ENCODE data around the gene VEGFB.

VEGFB gene

GRCh38 chr11:64198511-64198910 is 35.9 kb upstream of the VEGFB start:
- no peak for TF ChIP-seq CTCF (IDR thresholded peaks at IDR 0.05; ENCODE audit: low read depth, low read length)
- DNase-seq (ENCODE audit: low read depth, low spot score): no peak
- in situ Hi-C loops (cut with HindIII; ENCODE audit: low sequenced_read_pairs): no loop called here

GRCh38 chr11:64201543-64201942 is 32.8 kb upstream of the VEGFB start:
- DNase-seq (ENCODE audit: low read depth, low spot score): no peak
- TF ChIP-seq CTCF (IDR thresholded peaks at IDR 0.05; ENCODE audit: low read depth, low read length): no peak
- no peak overlapping the region for H3K4me3 ChIP-seq (ENCODE audit: low read depth, low read length)
- in situ Hi-C loops (cut with HindIII; ENCODE audit: low sequenced_read_pairs): no loop called here

More at GRCh38 chr11:64198511-64198910, 35.9 kb upstream of the VEGFB start:
- no peak overlapping the region for H3K4me3 ChIP-seq (ENCODE audit: low read depth, low read length)

GRCh38 chr11:64202992-64203391 is 31.4 kb upstream of the VEGFB start:
- in situ Hi-C loops (cut with HindIII; ENCODE audit: low sequenced_read_pairs): no loop called here
- no peak for TF ChIP-seq CTCF (IDR thresholded peaks at IDR 0.05; ENCODE audit: low read depth, low read length)
- no peak overlapping the region for H3K4me3 ChIP-seq (ENCODE audit: low read depth, low read length)
- DNase-seq (ENCODE audit: low read depth, low spot score): no peak

GRCh38 chr11:64203421-64204079 is 30.8 kb upstream of the VEGFB start:
- no peak for TF ChIP-seq CTCF (IDR thresholded peaks at IDR 0.05; ENCODE audit: low read depth, low read length)
- no peak overlapping the region for H3K4me3 ChIP-seq (ENCODE audit: low read depth, low read length)
- DNase-seq (ENCODE audit: low read depth, low spot score): no peak
- in situ Hi-C loops (cut with HindIII; ENCODE audit: low sequenced_read_pairs): no loop called here

- no peak overlapping the region for H3K4me3 ChIP-seq (ENCODE audit: low read depth, low read length)
- TF ChIP-seq CTCF (IDR thresholded peaks at IDR 0.05; ENCODE audit: low read depth, low read length): no peak
- in situ Hi-C loops (cut with HindIII; ENCODE audit: low sequenced_read_pairs): no loop called here
- no peak for DNase-seq (ENCODE audit: low read depth, low spot score)
Measured at GRCh38 chr11:64204080-64204440, 30.3 kb upstream of the VEGFB start.

- in situ Hi-C loops (cut with HindIII; ENCODE audit: low sequenced_read_pairs): no loop called here
- peak; percentile 96 for DNase-seq (ENCODE audit: low read depth, low spot score)
- H3K4me3 ChIP-seq (ENCODE audit: low read depth, low read length): no peak overlapping the region
- peak; percentile 80 for TF ChIP-seq CTCF (IDR thresholded peaks at IDR 0.05; ENCODE audit: low read depth, low read length)
Measured at GRCh38 chr11:64204464-64204989, 29.9 kb upstream of the VEGFB start.

All from astrocyte of the spinal cord (primary cell).